Measurements from ENCODE around the gene EPS8.

The EPS8 gene

DNA sequence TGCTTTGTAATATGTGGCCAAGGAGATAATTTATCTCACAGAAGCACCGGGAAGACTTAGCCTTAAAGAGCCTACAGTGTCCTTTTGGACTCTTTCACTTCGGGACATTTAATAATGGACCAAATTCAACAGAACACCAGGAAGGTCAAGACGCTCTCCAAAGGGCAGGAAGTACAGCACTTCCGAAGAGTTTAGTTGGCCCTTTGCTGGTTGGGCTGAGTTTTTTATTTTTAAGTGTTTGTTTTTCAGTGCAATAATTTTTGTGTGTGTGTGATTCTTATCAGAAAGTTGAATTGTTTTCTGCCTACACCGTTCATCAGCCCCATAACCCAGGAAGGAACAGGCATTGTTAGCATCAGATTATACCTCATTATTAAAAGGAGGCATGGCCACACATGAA lies 193.0 kb downstream of the EPS8 start:
- no peak overlapping the region for H3K4me3 ChIP-seq (ENCODE audit: low read depth, low read length)
- TF ChIP-seq, protein P1, sequence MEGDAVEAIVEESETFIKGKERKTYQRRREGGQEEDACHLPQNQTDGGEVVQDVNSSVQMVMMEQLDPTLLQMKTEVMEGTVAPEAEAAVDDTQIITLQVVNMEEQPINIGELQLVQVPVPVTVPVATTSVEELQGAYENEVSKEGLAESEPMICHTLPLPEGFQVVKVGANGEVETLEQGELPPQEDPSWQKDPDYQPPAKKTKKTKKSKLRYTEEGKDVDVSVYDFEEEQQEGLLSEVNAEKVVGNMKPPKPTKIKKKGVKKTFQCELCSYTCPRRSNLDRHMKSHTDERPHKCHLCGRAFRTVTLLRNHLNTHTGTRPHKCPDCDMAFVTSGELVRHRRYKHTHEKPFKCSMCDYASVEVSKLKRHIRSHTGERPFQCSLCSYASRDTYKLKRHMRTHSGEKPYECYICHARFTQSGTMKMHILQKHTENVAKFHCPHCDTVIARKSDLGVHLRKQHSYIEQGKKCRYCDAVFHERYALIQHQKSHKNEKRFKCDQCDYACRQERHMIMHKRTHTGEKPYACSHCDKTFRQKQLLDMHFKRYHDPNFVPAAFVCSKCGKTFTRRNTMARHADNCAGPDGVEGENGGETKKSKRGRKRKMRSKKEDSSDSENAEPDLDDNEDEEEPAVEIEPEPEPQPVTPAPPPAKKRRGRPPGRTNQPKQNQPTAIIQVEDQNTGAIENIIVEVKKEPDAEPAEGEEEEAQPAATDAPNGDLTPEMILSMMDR (IDR thresholded peaks at IDR 0.05; ENCODE audit: control insufficient read depth, extremely low read depth, insufficient read depth): no peak
- peak; percentile 59 for DNase-seq (ENCODE audit: low read depth)

DNA sequence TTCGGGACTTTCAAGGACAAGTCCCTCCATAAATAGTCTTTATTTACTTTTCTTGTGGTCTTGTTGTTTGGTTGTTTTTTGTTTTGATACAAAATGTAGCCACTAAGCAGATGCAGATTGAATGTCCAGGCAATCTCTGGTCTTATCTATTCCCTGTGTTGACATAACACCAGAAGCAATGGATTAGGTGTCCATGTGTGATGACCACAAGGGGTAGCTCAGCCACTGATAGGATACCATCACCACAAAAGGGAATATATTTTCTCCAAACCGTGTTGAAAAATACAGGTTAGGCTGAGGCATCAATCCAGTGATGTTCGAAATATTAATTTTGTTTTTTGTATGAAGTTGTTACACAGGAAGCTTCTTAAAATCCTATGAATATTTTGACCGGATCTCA lies 196.3 kb downstream of the EPS8 start:
- TF ChIP-seq, protein P1 (IDR thresholded peaks at IDR 0.05; ENCODE audit: control insufficient read depth, extremely low read depth, insufficient read depth): no peak
- no peak overlapping the region for H3K4me3 ChIP-seq (ENCODE audit: low read depth, low read length)
- no peak for DNase-seq (ENCODE audit: low read depth)

DNA sequence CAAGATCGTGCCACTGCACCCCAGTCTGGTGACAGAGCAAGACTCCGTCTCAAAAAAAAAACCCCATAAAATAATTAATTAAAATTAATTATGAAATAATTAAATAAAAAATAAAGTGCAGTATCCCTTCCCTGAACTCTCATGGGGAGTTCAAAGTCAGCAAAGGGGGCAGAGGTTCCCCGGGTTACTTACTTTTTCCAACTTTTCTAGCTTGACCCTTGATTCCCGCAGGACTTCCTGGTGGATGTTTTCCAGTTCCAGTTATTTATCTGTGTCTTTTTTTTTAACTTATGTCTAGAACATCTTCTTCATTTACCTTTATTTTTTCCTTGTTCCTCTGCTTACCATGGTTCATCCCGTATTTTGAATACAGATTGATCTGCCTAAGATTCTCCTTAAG lies 197.4 kb downstream of the EPS8 start:
- no peak for DNase-seq (ENCODE audit: low read depth)
- TF ChIP-seq, protein P1 (IDR thresholded peaks at IDR 0.05; ENCODE audit: control insufficient read depth, extremely low read depth, insufficient read depth): no peak
- H3K4me3 ChIP-seq (ENCODE audit: low read depth, low read length): no peak overlapping the region

DNA sequence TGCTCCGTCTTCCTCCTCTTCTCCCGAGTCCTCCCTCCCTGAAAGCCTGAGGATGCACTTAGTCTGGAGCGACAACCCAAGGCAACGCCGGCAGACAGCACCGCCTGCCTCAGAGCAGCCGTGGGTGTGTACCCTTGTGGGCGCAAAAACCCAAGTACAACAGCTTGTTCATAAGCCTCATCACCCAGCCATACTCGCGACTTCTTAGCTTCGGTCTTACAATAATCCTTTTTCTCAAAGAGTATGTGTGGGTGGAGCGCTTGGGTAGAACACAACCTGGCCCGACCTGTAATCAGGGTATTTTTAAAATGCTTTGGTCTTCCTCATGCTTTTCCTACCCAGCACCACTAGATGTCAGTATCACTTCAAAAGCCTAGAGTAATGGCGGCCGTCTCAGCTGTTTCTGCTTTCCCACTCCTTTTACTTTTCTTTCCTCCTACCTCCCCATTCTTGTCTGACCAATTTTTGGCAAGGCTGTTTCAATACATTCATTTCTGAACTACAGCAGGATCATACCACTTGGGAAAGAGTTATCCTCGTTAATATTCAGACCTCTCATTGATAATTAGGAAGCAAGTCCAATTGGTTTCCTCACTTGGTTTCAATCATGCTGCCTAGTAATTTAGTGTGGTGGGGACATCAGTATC lies 198.9 kb downstream of the EPS8 start:
- H3K4me3 ChIP-seq (ENCODE audit: low read depth, low read length): no peak overlapping the region
- DNase-seq (ENCODE audit: low read depth): no peak
- TF ChIP-seq, protein P1 (IDR thresholded peaks at IDR 0.05; ENCODE audit: control insufficient read depth, extremely low read depth, insufficient read depth): peak; percentile 87

DNA sequence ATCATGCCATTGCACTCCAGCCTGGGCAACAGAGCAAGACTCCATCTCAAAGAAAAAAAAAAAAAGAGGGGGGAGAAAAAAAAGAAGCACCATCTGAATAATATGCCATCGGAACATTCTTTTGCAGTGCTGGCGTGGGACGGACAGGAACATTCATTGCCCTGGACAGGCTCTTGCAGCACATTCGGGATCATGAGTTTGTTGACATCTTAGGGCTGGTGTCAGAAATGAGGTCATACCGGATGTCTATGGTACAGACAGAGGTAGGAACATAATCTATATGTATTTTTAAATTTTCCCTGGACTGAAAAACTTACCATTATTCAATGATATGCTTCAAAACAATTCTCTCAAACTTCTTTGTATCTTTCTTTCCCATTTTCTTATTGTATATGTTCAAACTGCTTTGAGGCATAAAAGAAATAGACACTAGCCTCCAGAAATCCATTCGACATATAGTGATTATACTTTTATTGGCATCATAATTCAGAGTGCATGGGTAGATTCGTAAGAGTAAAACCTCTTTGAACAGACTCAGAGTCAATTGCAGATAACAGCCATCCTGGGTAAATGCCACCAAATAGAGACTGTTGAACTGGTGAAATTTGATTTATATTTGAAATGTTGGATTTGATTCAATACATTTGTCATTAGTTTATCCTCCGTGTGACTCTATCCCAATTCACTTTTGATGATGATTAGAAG lies 199.7 kb downstream of the EPS8 start:
- no peak for DNase-seq (ENCODE audit: low read depth)
- TF ChIP-seq, protein P1 (IDR thresholded peaks at IDR 0.05; ENCODE audit: control insufficient read depth, extremely low read depth, insufficient read depth): no peak
- no peak overlapping the region for H3K4me3 ChIP-seq (ENCODE audit: low read depth, low read length)

DNA sequence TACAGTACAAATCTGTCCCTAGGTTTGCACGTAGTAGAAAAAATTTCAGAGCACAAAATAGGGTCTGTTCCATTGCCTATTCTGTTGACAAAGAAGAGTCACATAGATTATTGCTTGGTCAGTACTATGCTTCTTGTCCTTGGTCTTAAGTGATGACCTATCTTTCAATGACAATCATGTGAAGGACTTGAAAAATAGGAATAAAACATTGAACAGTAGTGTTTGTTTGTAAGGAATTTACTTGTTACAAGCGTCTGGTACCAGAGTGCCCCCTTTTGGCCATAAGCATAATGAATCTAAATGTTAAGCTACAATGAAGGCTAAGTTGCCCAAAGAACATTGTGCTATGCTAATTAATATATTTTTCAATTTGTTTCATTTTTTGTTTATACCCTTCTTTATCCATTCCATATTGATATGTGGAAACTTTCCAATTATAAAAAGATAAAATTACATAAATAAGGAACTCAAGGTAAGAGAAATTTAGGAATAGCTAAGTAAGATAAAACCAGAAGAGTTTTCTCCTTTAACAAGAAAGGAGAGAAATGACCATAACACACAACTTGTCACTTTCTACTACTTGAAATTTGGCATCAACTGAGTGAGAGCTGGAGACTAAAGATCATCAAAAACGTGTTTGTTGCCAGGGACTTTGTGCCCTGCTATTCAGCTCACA lies 204.7 kb downstream of the EPS8 start:
- TF ChIP-seq, protein P1 (IDR thresholded peaks at IDR 0.05; ENCODE audit: control insufficient read depth, extremely low read depth, insufficient read depth): peak; percentile 68
- no peak for DNase-seq (ENCODE audit: low read depth)
- H3K4me3 ChIP-seq (ENCODE audit: low read depth, low read length): no peak overlapping the region

All from LNCaP clone FGC (cell line).